Stomach (tissue), 4 donors: ENCODE data around the gene SHC1.

Source experiments
- EP300 ChIP-seq: sonication (generic); formaldehyde crosslinking; IDR thresholded peaks from one replicate; pipeline ENCODE4 v1.6.1; 2017; ENCODE audit warnings: antibody characterized with exemption
- POLR2A ChIP-seq, 4 donors: fragments of 450-650 bp; IDR thresholded peaks; one replicate each; pipeline ENCODE4 v1.6.1; 2016; ENCODE audit warnings: antibody characterized with exemption in 4 of 4, control low read depth in 2 of 4, mild to moderate bottlenecking in 1 of 4, moderate library complexity in 1 of 4
- POLR2AphosphoS5 ChIP-seq, 3 donors: sonication (generic); formaldehyde crosslinking; IDR thresholded peaks; one replicate each; pipeline ENCODE4 v1.6.1; 2016; ENCODE audit warnings: antibody characterized with exemption in 3 of 3
- TF ChIP-seq, protein P1 (sequence below), 7 experiments: fragments of 450-650 bp in 4 of 7; fragments of 200-600 bp in 3 of 7; sonication (generic) in 3 of 7; IDR thresholded peaks; one replicate each; pipeline ENCODE4 v1.5.1; 2016 to 2019; ENCODE audit warnings: antibody characterized with exemption in 7 of 7, control low read depth in 2 of 7, mild to moderate bottlenecking in 1 of 7

GRCh38 chr1:155009221-155009711 is 38.7 kb upstream of the SHC1 start:
- TF ChIP-seq, protein P1, sequence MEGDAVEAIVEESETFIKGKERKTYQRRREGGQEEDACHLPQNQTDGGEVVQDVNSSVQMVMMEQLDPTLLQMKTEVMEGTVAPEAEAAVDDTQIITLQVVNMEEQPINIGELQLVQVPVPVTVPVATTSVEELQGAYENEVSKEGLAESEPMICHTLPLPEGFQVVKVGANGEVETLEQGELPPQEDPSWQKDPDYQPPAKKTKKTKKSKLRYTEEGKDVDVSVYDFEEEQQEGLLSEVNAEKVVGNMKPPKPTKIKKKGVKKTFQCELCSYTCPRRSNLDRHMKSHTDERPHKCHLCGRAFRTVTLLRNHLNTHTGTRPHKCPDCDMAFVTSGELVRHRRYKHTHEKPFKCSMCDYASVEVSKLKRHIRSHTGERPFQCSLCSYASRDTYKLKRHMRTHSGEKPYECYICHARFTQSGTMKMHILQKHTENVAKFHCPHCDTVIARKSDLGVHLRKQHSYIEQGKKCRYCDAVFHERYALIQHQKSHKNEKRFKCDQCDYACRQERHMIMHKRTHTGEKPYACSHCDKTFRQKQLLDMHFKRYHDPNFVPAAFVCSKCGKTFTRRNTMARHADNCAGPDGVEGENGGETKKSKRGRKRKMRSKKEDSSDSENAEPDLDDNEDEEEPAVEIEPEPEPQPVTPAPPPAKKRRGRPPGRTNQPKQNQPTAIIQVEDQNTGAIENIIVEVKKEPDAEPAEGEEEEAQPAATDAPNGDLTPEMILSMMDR (IDR thresholded peaks at IDR 0.05), result no peak
- TF ChIP-seq POLR2AphosphoS5 (IDR thresholded peaks at IDR 0.05), result no peak
- no peak for TF ChIP-seq POLR2A (IDR thresholded peaks at IDR 0.05)
- TF ChIP-seq EP300, result no peak
